Endodermal cell (in vitro differentiated cells): ENCODE results near the gene PLIN1. TPM values are rescaled to one million over a fixed set of nuclear protein-coding genes. Genes with fewer than 3 reads are reported as not detected.

Experiments
- DNase-seq: peaks from one replicate; pipeline ENCODE4 v3.0.0-alpha.2; 2017
- H3K27ac ChIP-seq: 2 replicates; pipeline ENCODE4 v1.5.1; 2013; ENCODE audit warnings: mild to moderate bottlenecking, low read depth, low read length, moderate library complexity
- H3K27me3 ChIP-seq: 2 replicates; pipeline ENCODE4 v1.6.1; 2013; ENCODE audit warnings: mild to moderate bottlenecking, low read length, moderate library complexity; ENCODE audit not compliant: insufficient read depth, control insufficient read depth, poor library complexity, severe bottlenecking
- H3K36me3 ChIP-seq: 2 replicates; pipeline ENCODE4 v1.7.0; 2013; ENCODE audit warnings: mild to moderate bottlenecking, low read length, moderate library complexity; ENCODE audit not compliant: control insufficient read depth, insufficient read depth
- H3K4me1 ChIP-seq: one replicate; pipeline ENCODE4 v1.7.0; 2013; ENCODE audit warnings: low read length; ENCODE audit not compliant: control insufficient read depth, insufficient read depth
- H3K4me3 ChIP-seq: 2 replicates; pipeline ENCODE4 v1.5.1; 2013; ENCODE audit warnings: mild to moderate bottlenecking, low read length, moderate library complexity
- H3K9ac ChIP-seq: 2 replicates; pipeline ENCODE4 v1.6.1; 2013; ENCODE audit warnings: mild to moderate bottlenecking, low read length, moderate library complexity; ENCODE audit not compliant: poor library complexity, severe bottlenecking; ENCODE audit errors: extremely low read depth
- H3K9me3 ChIP-seq: 2 replicates; pipeline ENCODE4 v1.6.1; 2013; ENCODE audit warnings: mild to moderate bottlenecking, low read length, moderate library complexity; ENCODE audit not compliant: control insufficient read depth
- H3K27ac Mint-ChIP-seq: 2 replicates; pipeline ENCODE4 v1.8.0; 2020; ENCODE audit warnings: mixed read lengths
- H3K27me3 Mint-ChIP-seq: 2 replicates; pipeline ENCODE4 v1.8.0; 2021; ENCODE audit warnings: mild to moderate bottlenecking, mixed read lengths; ENCODE audit not compliant: insufficient read depth
- H3K36me3 Mint-ChIP-seq: 2 replicates; pipeline ENCODE4 v1.8.0; 2020; ENCODE audit warnings: low read depth, mixed read lengths
- H3K4me1 Mint-ChIP-seq: 2 replicates; pipeline ENCODE4 v1.8.0; 2020; ENCODE audit warnings: mixed read lengths
- H3K4me3 Mint-ChIP-seq: 2 replicates; pipeline ENCODE4 v1.8.0; 2020; ENCODE audit warnings: mild to moderate bottlenecking, moderate library complexity, mixed read lengths
- H3K9me3 Mint-ChIP-seq: 2 replicates; pipeline ENCODE4 v1.8.0; 2020; ENCODE audit warnings: mild to moderate bottlenecking, mixed read lengths
- CTCF ChIP-seq: fragments of 200-600 bp; sonication (generic); conservative IDR thresholded peaks from 2 replicates; pipeline ENCODE4 v1.5.0; 2021; ENCODE audit warnings: antibody characterized with exemption, mild to moderate bottlenecking
- WGBS, 2 experiments: methylation state at CpG; one replicate each; pipeline versions ENCODE4 v1.1.5 to v1.1.7; 2013; ENCODE audit warnings: missing lambda C conversion rate in 2 of 2, mixed read lengths in 1 of 2; ENCODE audit not compliant: insufficient coverage in 1 of 2, insufficient read length in 1 of 2; 5-methylcytosine and 5-hydroxymethylcytosine counted together
- total RNA-seq, 2 donors: library from RNA; stranded (reverse); fragmentation: NEBNext Ultra II Directional in 1 of 2; extraction: Animal tissue kit (Norgen Biotek cat#: 25700) in 1 of 2; gene quantifications; 2 replicates in 1 of 2; 3 replicates in 1 of 2; pipeline ENCODE4 v1.2.1, GENCODE V29; 2021

Gene PLIN1
- total RNA-seq, 2 donors from 2014 or later = 0.11 to 0.22 TPM

GRCh38 chr15:89654847-89655805 lies 24.0 kb downstream of the PLIN1 start, which contains the start of gene KIF7:
Gene KIF7, minus strand, starts transcription at chr15:89655467. Its CDS starts 2,537 bp downstream, at chr15:89652930.
- TF ChIP-seq CTCF = no peak
- Histone ChIP-seq H3K4me3 (peak within 1 kb of the TSS; percentile 94), H3K9me3 (no peaks in the 10 kb centered on the region), H3K27me3 (peaks cover 4% of the 10 kb centered on the region), H3K9ac (peak within 1 kb of the TSS; percentile 57), H3K4me1 (no peaks in the 10 kb centered on the region), H3K27ac (no peak within 1 kb of the TSS), H3K36me3 (peaks cover 5% of the 10 kb centered on the region)
- Mint-ChIP-seq H3K27ac (peak within 1 kb of the TSS; percentile 81), H3K27me3 (peaks cover 30% of the 10 kb centered on the region), H3K4me1 (peaks cover 10% of the 10 kb centered on the region), H3K9me3 (no peaks in the 10 kb centered on the region), H3K4me3 (peak within 1 kb of the TSS; percentile 82), H3K36me3 (peaks cover 20% of the 10 kb centered on the region)
- WGBS, 2 experiments = 2 to 7% methylated on average over 28 to 86 of the region's 87 CpGs
- peak; percentile 95 for DNase-seq

DNA sequence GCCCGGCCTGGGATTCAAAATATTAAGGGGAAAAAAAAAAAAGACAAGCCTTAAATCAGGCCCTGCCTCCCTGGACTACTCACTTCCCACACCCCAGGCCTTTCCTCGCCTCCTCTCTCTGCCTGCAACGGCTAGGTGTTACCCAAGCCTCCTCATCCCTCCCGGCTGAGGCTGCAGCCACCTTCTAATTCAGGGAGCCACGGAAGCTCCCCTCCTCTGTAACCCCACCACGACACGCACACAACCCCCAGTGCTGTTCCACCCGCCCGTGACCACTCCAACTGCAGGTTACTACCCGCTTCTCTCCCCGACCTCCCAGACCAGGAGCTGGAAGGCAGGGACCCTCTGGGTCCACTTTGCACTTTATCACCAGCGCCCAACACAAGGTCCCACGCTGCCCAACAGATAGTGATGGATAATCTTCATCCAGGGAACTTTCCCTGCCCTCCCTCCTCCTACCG lies 24.8 kb downstream of the PLIN1 start:
- Histone ChIP-seq H3K4me1 (no peaks in the 10 kb centered on the region), H3K27me3 (no peaks in the 10 kb centered on the region), H3K9me3 (no peaks in the 10 kb centered on the region), H3K4me3 (peak overlapping the region; percentile 94), H3K9ac (peak overlapping the region; percentile 57), H3K36me3 (peaks cover 8% of the 10 kb centered on the region), H3K27ac (no peak overlapping the region)
- peak overlapping the region; percentile 82 for H3K4me3 Mint-ChIP-seq
- TF ChIP-seq CTCF = no peak
- WGBS, 2 experiments = 42 to 47% methylated on average over 6 to 14 of the region's 14 CpGs
- no peaks in the 10 kb centered on the region for H3K9me3 Mint-ChIP-seq
- H3K27me3 Mint-ChIP-seq = peaks cover 22% of the 10 kb centered on the region
- peaks cover 10% of the 10 kb centered on the region for H3K4me1 Mint-ChIP-seq
- H3K36me3 Mint-ChIP-seq = peaks cover 28% of the 10 kb centered on the region
- peak overlapping the region; percentile 81 for H3K27ac Mint-ChIP-seq
- DNase-seq = peak; percentile 42

DNA sequence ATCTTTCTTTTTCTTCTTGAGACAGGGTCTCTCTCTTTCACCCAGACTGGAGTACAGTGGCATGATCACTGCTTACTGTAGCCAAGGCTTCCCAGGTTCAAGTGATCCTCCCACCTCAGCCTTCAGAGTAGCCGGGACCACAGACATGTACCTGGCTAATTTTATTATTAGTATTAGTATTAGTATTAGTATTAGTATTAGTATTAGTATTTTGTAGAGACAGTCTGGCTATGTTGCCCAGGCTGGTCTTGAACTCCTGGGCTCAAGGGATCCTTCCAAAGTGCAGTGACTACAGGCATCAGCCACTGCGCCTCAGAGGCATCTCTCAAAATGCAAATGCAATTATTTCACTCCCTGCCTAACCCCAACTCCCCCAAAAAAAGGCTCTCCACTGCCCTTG lies 25.6 kb downstream of the PLIN1 start:
- WGBS, 2 experiments = 100% methylated on average over 1 of the region's 2 CpGs; no CpG with 5 or more reads in 1 of the 2 experiments
- peak overlapping the region; percentile 82 for H3K4me3 Mint-ChIP-seq

More for the DNA sequence above, 25.6 kb downstream of the PLIN1 start:
- Histone ChIP-seq H3K9ac (no peak overlapping the region), H3K27me3 (no peaks in the 10 kb centered on the region), H3K9me3 (no peaks in the 10 kb centered on the region), H3K4me1 (no peaks in the 10 kb centered on the region), H3K27ac (no peak overlapping the region), H3K4me3 (no peak overlapping the region), H3K36me3 (peaks cover 9% of the 10 kb centered on the region)
- H3K36me3 Mint-ChIP-seq = peaks cover 30% of the 10 kb centered on the region
- DNase-seq = peak; percentile 18
- H3K4me1 Mint-ChIP-seq = peaks cover 10% of the 10 kb centered on the region
- TF ChIP-seq CTCF = no peak
- H3K27ac Mint-ChIP-seq = no peak overlapping the region
- peaks cover 16% of the 10 kb centered on the region for H3K27me3 Mint-ChIP-seq
- H3K9me3 Mint-ChIP-seq = no peaks in the 10 kb centered on the region
